CD14-positive monocyte (primary cell): ENCODE measurements around the gene HAND2. TPM values are rescaled to one million over a fixed set of nuclear protein-coding genes. Genes with fewer than 3 reads are reported as not detected.

Source experiments
- DNase-seq, 3 donors: peaks; one replicate each; pipeline ENCODE4 v3.0.0-alpha.2; 2011 to 2022
- H2AFZ ChIP-seq: 2 replicates; pipeline ENCODE4 v1.6.0; 2012; ENCODE audit warnings: mild to moderate bottlenecking, low read depth, low read length, inconsistent platforms; ENCODE audit not compliant: insufficient read depth, poor library complexity, severe bottlenecking
- H3K27ac ChIP-seq, 2 donors: 1 replicate in 1 of 2; 2 replicates in 1 of 2; pipeline ENCODE4 v1.5.1; 2012 to 2013; ENCODE audit warnings: low read length in 2 of 2, control low read depth in 1 of 2, inconsistent platforms in 1 of 2, low read depth in 1 of 2, mild to moderate bottlenecking in 1 of 2
- H3K27me3 ChIP-seq, 2 donors: one replicate each; pipeline versions ENCODE4 v1.6.0 to v1.6.1; 2011 to 2013; ENCODE audit warnings: low read length in 2 of 2; ENCODE audit not compliant: control insufficient read depth in 2 of 2, insufficient read depth in 2 of 2
- H3K36me3 ChIP-seq, 2 donors: replicated peaks in 1 of 2; 1 replicate in 1 of 2; 2 replicates in 1 of 2; pipeline versions ENCODE4 v1.5.1 to v1.6.1; 2012 to 2013; ENCODE audit warnings: low read length in 2 of 2, control low read depth in 1 of 2, inconsistent platforms in 1 of 2, mild to moderate bottlenecking in 1 of 2; ENCODE audit not compliant: insufficient read depth in 2 of 2, control insufficient read depth in 1 of 2
- H3K4me1 ChIP-seq, 2 donors: 1 replicate in 1 of 2; 2 replicates in 1 of 2; pipeline versions ENCODE4 v1.5.1 to v1.6.1; 2012 to 2013; ENCODE audit warnings: low read length in 2 of 2, control low read depth in 1 of 2, inconsistent platforms in 1 of 2, mild to moderate bottlenecking in 1 of 2, moderate library complexity in 1 of 2; ENCODE audit not compliant: insufficient read depth in 2 of 2, control insufficient read depth in 1 of 2
- H3K4me2 ChIP-seq: replicated peaks from 2 replicates; pipeline ENCODE3; 2012; ENCODE audit warnings: low read length, moderate library complexity, mild to moderate bottlenecking; ENCODE audit not compliant: poor library complexity, severe bottlenecking; ENCODE audit errors: extremely low read depth
- H3K4me3 ChIP-seq, 3 experiments: fragments of 200-600 bp in 1 of 3; sonication (generic) in 1 of 3; replicated peaks in 1 of 3; 1 replicate in 2 of 3; 2 replicates in 1 of 3; pipeline ENCODE4 v1.5.1; 2011 to 2013; ENCODE audit warnings: low read length in 3 of 3, mild to moderate bottlenecking in 3 of 3, control low read depth in 2 of 3, low read depth in 2 of 3, inconsistent platforms in 1 of 3, moderate library complexity in 1 of 3
- H3K79me2 ChIP-seq: 2 replicates; pipeline ENCODE4 v1.6.0; 2012; ENCODE audit warnings: mild to moderate bottlenecking, control low read depth, inconsistent platforms, low read length, moderate library complexity; ENCODE audit not compliant: insufficient read depth
- H3K9ac ChIP-seq: 2 replicates; pipeline ENCODE4 v1.6.0; 2017; ENCODE audit warnings: low read length, mild to moderate bottlenecking; ENCODE audit not compliant: insufficient read depth, poor library complexity, severe bottlenecking
- H3K9me3 ChIP-seq, 2 donors: replicated peaks in 1 of 2; 1 replicate in 1 of 2; 2 replicates in 1 of 2; pipeline versions ENCODE4 v1.5.1 to v1.6.1; 2012 to 2013; ENCODE audit warnings: low read length in 2 of 2, control low read depth in 1 of 2; ENCODE audit not compliant: control insufficient read depth in 1 of 2, insufficient read depth in 1 of 2
- H4K20me1 ChIP-seq: 2 replicates; pipeline ENCODE4 v1.6.0; 2012; ENCODE audit warnings: mild to moderate bottlenecking, low read length, control low read depth, moderate library complexity; ENCODE audit not compliant: insufficient read depth
- H3K27ac Mint-ChIP-seq, 7 donors: one replicate each; pipeline ENCODE4 v1.8.0; 2020; ENCODE audit warnings: mild to moderate bottlenecking in 7 of 7, mixed read lengths in 7 of 7, moderate library complexity in 6 of 7, inconsistent platforms in 2 of 7
- H3K27me3 Mint-ChIP-seq, 3 donors: one replicate each; pipeline ENCODE4 v1.8.0; 2021 to 2022; ENCODE audit warnings: low read depth in 3 of 3, mild to moderate bottlenecking in 3 of 3, mixed read lengths in 3 of 3, moderate library complexity in 3 of 3, inconsistent platforms in 1 of 3
- H3K36me3 Mint-ChIP-seq, 2 donors: one replicate each; pipeline ENCODE4 v1.8.0; 2020; ENCODE audit warnings: mixed read lengths in 2 of 2, inconsistent platforms in 1 of 2, mild to moderate bottlenecking in 1 of 2
- H3K4me1 Mint-ChIP-seq: one replicate; pipeline ENCODE4 v1.8.0; 2020; ENCODE audit warnings: mild to moderate bottlenecking, mixed read lengths
- H3K4me3 Mint-ChIP-seq, 2 donors: one replicate each; pipeline ENCODE4 v1.8.0; 2020; ENCODE audit warnings: mild to moderate bottlenecking in 2 of 2, mixed read lengths in 2 of 2, moderate library complexity in 1 of 2
- H3K9me3 Mint-ChIP-seq, 7 donors: one replicate each; pipeline ENCODE4 v1.8.0; 2020 to 2022; ENCODE audit warnings: mixed read lengths in 7 of 7, mild to moderate bottlenecking in 6 of 7, moderate library complexity in 6 of 7, inconsistent platforms in 2 of 7
- CTCF ChIP-seq: fragments of 200-600 bp; IDR thresholded peaks from one replicate; pipeline ENCODE4 v1.8.0; 2022; ENCODE audit warnings: antibody characterized with exemption, mild to moderate bottlenecking
- WGBS: methylation state at CpG from one replicate; pipeline ENCODE4 v1.1.5; 2013; ENCODE audit warnings: missing lambda C conversion rate; ENCODE audit not compliant: insufficient coverage; 5-methylcytosine and 5-hydroxymethylcytosine counted together
- intact Hi-C, 2 donors: fragments of 100-400 bp; cut with micrococcal nuclease; formaldehyde crosslinking; loops; one replicate each; pipeline versions ENCODE4 v1.15.0 to v1.15.1; 2023
- polyA plus RNA-seq, 3 donors: library from polyadenylated mRNA; depleted of rRNA in 1 of 3; unstranded in 2 of 3; stranded (reverse) in 1 of 3; fragments of 300-500 nt in 2 of 3; fragments of >200 nt in 1 of 3; fragmentation: Illumina TruSeq in 2 of 3; gene quantifications; 1 replicate in 2 of 3; 2 replicates in 1 of 3; pipeline ENCODE4 v1.2.3, GENCODE V29; 2012 to 2021

Gene HAND2
- polyA plus RNA-seq, 3 donors, result not detected

- no peak overlapping the region for H3K27ac ChIP-seq
- WGBS, result 17% methylated on average over 1 of the region's 4 CpGs
- Mint-ChIP-seq H3K4me3 (peak overlapping the region in 1 of 2 donors; percentile 54), H3K27me3 (peaks cover 94 to 98% (median 95%) of the 10 kb centered on the region in 3 donors), H3K9me3 (peaks cover 3 to 63% (median 41%) of the 10 kb centered on the region in 7 donors), H3K27ac (no peak overlapping the region), H3K4me1 (peaks cover 30% of the 10 kb centered on the region), H3K36me3 (peaks cover 6 to 12% of the 10 kb centered on the region in 2 donors)
- peaks cover 11 to 23% of the 10 kb centered on the region in 2 donors for H3K4me1 ChIP-seq
- TF ChIP-seq CTCF, result no peak
- H3K4me3 ChIP-seq, result no peak overlapping the region
- H3K9ac ChIP-seq, result no peak overlapping the region
- peaks cover 8 to 81% of the 10 kb centered on the region in 2 donors for H3K9me3 ChIP-seq
- no peak for DNase-seq
- no peaks in the 10 kb centered on the region for H3K36me3 ChIP-seq
- no peaks in the 10 kb centered on the region for H3K79me2 ChIP-seq
- intact Hi-C loops, result loop anchor here in 1 of 2 donors (5.0 kb wide), 1 partner anchor 679 kb away; no protein-coding TSS in a partner anchor
- H4K20me1 ChIP-seq, result no peaks in the 10 kb centered on the region
- peaks cover 93 to 94% of the 10 kb centered on the region in 2 donors for H3K27me3 ChIP-seq
- H3K4me2 ChIP-seq, result no peak overlapping the region
- no peak overlapping the region for H2AFZ ChIP-seq
Measured at GRCh38 chr4:173532725-173533511, 2.9 kb upstream of the HAND2 start.

GRCh38 chr4:173531086-173531965, 1.3 kb upstream of the HAND2 start:
- H3K4me3 ChIP-seq, result no peak overlapping the region
- TF ChIP-seq CTCF, result no peak
- Mint-ChIP-seq H3K36me3 (peaks cover 6 to 12% of the 10 kb centered on the region in 2 donors), H3K4me3 (peak overlapping the region in 1 of 2 donors; percentile 78), H3K4me1 (peaks cover 26% of the 10 kb centered on the region), H3K9me3 (peaks cover 3 to 62% (median 48%) of the 10 kb centered on the region in 7 donors), H3K27me3 (peaks cover 94 to 98% (median 96%) of the 10 kb centered on the region in 3 donors), H3K27ac (no peak overlapping the region)
- H3K4me1 ChIP-seq, result peaks cover 7 to 17% of the 10 kb centered on the region in 2 donors
- H3K36me3 ChIP-seq, result no peaks in the 10 kb centered on the region
- H3K4me2 ChIP-seq, result no peak overlapping the region
- no peaks in the 10 kb centered on the region for H4K20me1 ChIP-seq
- no peaks in the 10 kb centered on the region for H3K79me2 ChIP-seq
- no peak overlapping the region for H3K9ac ChIP-seq
- no peak overlapping the region for H2AFZ ChIP-seq
- H3K27me3 ChIP-seq, result peaks cover 92 to 94% of the 10 kb centered on the region in 2 donors
- H3K27ac ChIP-seq, result no peak overlapping the region
- intact Hi-C loops, result loop anchor here in 1 of 2 donors (5.0 kb wide), 1 partner anchor 681 kb away; no protein-coding TSS in a partner anchor
- no peak for DNase-seq
- whole genome bisulfite sequencing, result 11% methylated on average over 48 of the region's 52 CpGs
- peaks cover 4 to 84% of the 10 kb centered on the region in 2 donors for H3K9me3 ChIP-seq
